GM12878 (cell line): ENCODE data around the gene ARHGEF17. TPM values are rescaled to one million over a fixed set of nuclear protein-coding genes. Genes with fewer than 3 reads are reported as not detected.

Experiments used
- ATAC-seq: fragments of 200-7000 bp; cut with Tn5 transposase; 3 replicates; pipeline ENCODE4 v1.9.1; 2020; ENCODE audit warnings: mild to moderate bottlenecking, moderate library complexity
- BruUV-seq: library from RNA; stranded (reverse); fragments of 400-500 nt; replicated peaks from 2 replicates; lab custom pipeline; 2021; lab: Mats Ljungman, UMichigan
- CTCF ChIA-PET: fragments of 300-600 bp; sonication (Branson Sonifier 250); formaldehyde crosslinking; extraction: SDS; loops from one replicate; lab custom pipeline; 2021; ENCODE audit warnings: inconsistent platforms; lab: Yijun Ruan, JAX
- POLR2A ChIA-PET: fragments of 350-600 bp; formaldehyde crosslinking; extraction: SDS; loops from one replicate; lab custom pipeline; 2021; ENCODE audit warnings: inconsistent platforms; lab: Charles Lee
- RAD21 ChIA-PET: fragments of 300-600 bp; sonication (Branson Sonifier 250); formaldehyde crosslinking; loops from one replicate; lab custom pipeline; 2023; ENCODE audit warnings: antibody characterized with exemption; ENCODE audit not compliant: unreplicated experiment; lab: Charles Lee
- SMC1A ChIA-PET: fragments of 300-600 bp; sonication (Branson Sonifier 250); formaldehyde crosslinking; loops from one replicate; lab custom pipeline; 2023; ENCODE audit not compliant: unreplicated experiment, uncharacterized antibody; lab: Charles Lee
- DNase-seq: peaks from one replicate; pipeline ENCODE4 v3.0.0-alpha.2; 2011; ENCODE audit warnings: low read depth, low spot score
- FAIRE-seq: peaks from 3 replicates; lab custom pipeline; 2011; peaks lifted over from hg19 to GRCh38; lab: Jason Lieb, UNC
- H2AFZ ChIP-seq: 2 replicates; pipeline ENCODE4 v1.6.0; 2011; ENCODE audit warnings: low read depth, low read length, control low read depth; ENCODE audit not compliant: control insufficient read depth
- H3K27ac ChIP-seq: 2 replicates; pipeline ENCODE4 v1.5.1; 2011; ENCODE audit warnings: control low read depth; ENCODE audit not compliant: control insufficient read depth, insufficient read depth
- H3K27me3 ChIP-seq, 2 experiments: replicated peaks in 1 of 2; 2 replicates each; pipeline versions ENCODE4 v1.6.0 to v1.6.1; 2011; ENCODE audit warnings: low read length in 1 of 2; ENCODE audit not compliant: control insufficient read depth in 2 of 2, insufficient read depth in 2 of 2
- H3K36me3 ChIP-seq, 2 experiments: 2 replicates each; pipeline ENCODE4 v1.5.1; 2011; ENCODE audit warnings: low read length in 1 of 2; ENCODE audit not compliant: control insufficient read depth in 2 of 2, insufficient read depth in 2 of 2
- H3K4me1 ChIP-seq: 2 replicates; pipeline ENCODE4 v1.6.1; 2011; ENCODE audit warnings: mild to moderate bottlenecking, low read length, moderate library complexity, mixed read lengths; ENCODE audit not compliant: control insufficient read depth, insufficient read depth
- H3K4me2 ChIP-seq: 2 replicates; pipeline ENCODE4 v1.6.0; 2011; ENCODE audit warnings: control low read depth; ENCODE audit not compliant: control insufficient read depth, insufficient read depth
- H3K4me3 ChIP-seq: fragments of 200-600 bp; sonication (generic); 2 replicates; pipeline ENCODE4 v1.5.1; 2016
- H3K79me2 ChIP-seq: 2 replicates; pipeline ENCODE4 v1.6.0; 2011; ENCODE audit warnings: low read length; ENCODE audit not compliant: control insufficient read depth, insufficient read depth
- H3K9ac ChIP-seq: 2 replicates; pipeline ENCODE4 v1.8.0; 2011; ENCODE audit warnings: low read length, control low read depth, mixed read lengths; ENCODE audit not compliant: control insufficient read depth, insufficient read depth
- H3K9me3 ChIP-seq: replicated peaks from 3 replicates; pipeline ENCODE4 v1.5.1; 2011; ENCODE audit warnings: mild to moderate bottlenecking, low read length; ENCODE audit not compliant: control insufficient read depth, insufficient read depth
- H4K20me1 ChIP-seq: 2 replicates; pipeline ENCODE4 v1.6.0; 2011; ENCODE audit not compliant: control insufficient read depth, insufficient read depth
- CBFB ChIP-seq: IDR thresholded peaks from 2 replicates; pipeline ENCODE4 v1.6.1; 2016; ENCODE audit warnings: antibody characterized with exemption, low read depth
- FOS ChIP-seq: IDR thresholded peaks from 3 replicates; pipeline ENCODE4 v1.6.1; 2011; ENCODE audit warnings: borderline replicate concordance; ENCODE audit not compliant: insufficient read length; ENCODE audit errors: extremely low read depth
- IKZF1 ChIP-seq: fragments of 450-650 bp; conservative IDR thresholded peaks from 2 replicates; pipeline ENCODE4 v1.6.1; 2017; ENCODE audit warnings: antibody characterized with exemption, mild to moderate bottlenecking
- NBN ChIP-seq: fragments of 450-650 bp; IDR thresholded peaks from 2 replicates; pipeline ENCODE4 v1.6.1; 2016
- PML ChIP-seq: IDR thresholded peaks from 2 replicates; pipeline ENCODE4 v1.6.1; 2012; ENCODE audit warnings: low read length, inconsistent platforms
- POLR2A ChIP-seq: IDR thresholded peaks from 2 replicates; pipeline ENCODE4 v1.6.1; 2011; ENCODE audit warnings: low read depth, mild to moderate bottlenecking, low read length
- RAD51 ChIP-seq: fragments of 450-650 bp; IDR thresholded peaks from 2 replicates; pipeline ENCODE4 v1.6.1; 2016; ENCODE audit warnings: moderate library complexity, mild to moderate bottlenecking, inconsistent platforms
- SREBF2 ChIP-seq: IDR thresholded peaks from 2 replicates; pipeline ENCODE4 v1.6.1; 2012; ENCODE audit warnings: mild to moderate bottlenecking, low read length
- TCF7 ChIP-seq: IDR thresholded peaks from 2 replicates; pipeline ENCODE4 v1.6.1; 2014; ENCODE audit warnings: antibody characterized with exemption, borderline replicate concordance
- ZZZ3 ChIP-seq: IDR thresholded peaks from 2 replicates; pipeline ENCODE4 v1.6.1; 2011; ENCODE audit warnings: low read depth; ENCODE audit not compliant: control insufficient read depth, insufficient read length
- WGBS: methylation state at CpG from one replicate; pipeline ENCODE4 v1.1.6; 2016; ENCODE audit warnings: low lambda C conversion rate; ENCODE audit not compliant: insufficient replicate concordance, insufficient coverage; ENCODE audit errors: missing lambda C conversion rate; 5-methylcytosine and 5-hydroxymethylcytosine counted together
- in situ Hi-C: fragments of 300-500 bp; cut with MboI; formaldehyde crosslinking; loops from 9 replicates; pipeline ENCODE4 v1.14.3; 2018; ENCODE audit warnings: mixed read lengths
- intact Hi-C: fragments of 100-400 bp; cut with micrococcal nuclease; formaldehyde crosslinking; loops from one replicate; pipeline ENCODE4 v1.14.2; 2022; ENCODE audit not compliant: unreplicated experiment
- polyA plus RNA-seq, 11 experiments: library from polyadenylated mRNA; depleted of rRNA in 4 of 11; unstranded in 6 of 11; stranded (reverse) in 5 of 11; fragments of >200 nt; fragmentation: Nextera tagmentation in 4 of 11; fragmentation: Illumina TruSeq in 1 of 11; extraction: Ambion mirVana in 4 of 11; extraction: Trizol in 1 of 11; gene quantifications; 1 replicate in 1 of 11; 2 replicates in 10 of 11; pipeline versions ENCODE4 v1.2.1 to v1.2.3, GENCODE V29; 2011 to 2016; ENCODE audit warnings: inconsistent platforms in 2 of 11, missing spikeins in 2 of 11, low read depth in 1 of 11
- total RNA-seq, 4 experiments: library from RNA; depleted of rRNA in 3 of 4; stranded (reverse); fragments of >200 nt in 3 of 4; fragmentation: Illumina TruSeq in 1 of 4; extraction: Trizol in 1 of 4; gene quantifications; 2 replicates each; pipeline versions ENCODE4 v1.2.1 to v1.2.3, GENCODE V29; 2013 to 2021
- TF ChIP-seq, protein P1 (sequence below): fragments of 150-350 bp; IDR thresholded peaks from 2 replicates; pipeline ENCODE4 v1.6.1; 2016; ENCODE audit warnings: low read depth, low read length

ARHGEF17 gene
- total and polyA plus RNA-seq, 10 of the 15 experiments (the other 5 are each of a cell fraction or from before 2014, with no cell fraction given): 0.15 to 11.0 (median 1.7) TPM

DNA sequence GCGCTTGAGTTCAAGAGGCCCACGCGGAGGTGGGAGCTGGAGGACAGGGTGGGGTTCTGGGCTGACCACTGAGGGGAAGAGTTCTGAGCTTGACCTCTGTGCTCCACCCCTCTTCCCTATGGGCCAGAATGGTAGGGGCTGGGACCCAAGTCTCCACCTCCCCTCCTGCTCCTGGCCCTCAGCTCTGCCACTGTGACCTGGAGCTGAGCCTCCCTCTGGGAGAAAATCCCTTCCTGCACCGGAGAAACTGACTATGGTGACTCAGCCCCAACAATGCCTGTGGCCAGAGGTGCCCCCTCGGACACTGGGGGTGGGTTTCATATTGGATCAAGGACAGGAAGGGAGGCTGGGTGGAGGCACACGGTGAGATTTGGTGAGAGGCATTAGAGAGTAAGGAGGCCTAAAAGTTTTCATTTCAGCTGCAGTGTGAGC is 91.1 kb downstream of the ARHGEF17 start:
- Histone ChIP-seq H3K9ac (no peak overlapping the region), H3K4me2 (no peak overlapping the region), H3K4me3 (no peak overlapping the region), H4K20me1 (no peaks in the 10 kb centered on the region), H2AFZ (no peak overlapping the region), H3K27ac (no peak overlapping the region), H3K27me3 (no peaks in the 10 kb centered on the region), H3K36me3 (peaks cover 29 to 30% of the 10 kb centered on the region in 2 experiments), H3K4me1 (no peaks in the 10 kb centered on the region), H3K79me2 (no peaks in the 10 kb centered on the region), H3K9me3 (no peaks in the 10 kb centered on the region)
- ATAC-seq (no peak), DNase-seq (no peak), FAIRE-seq (no peak)
- POLR2A ChIA-PET: interaction anchor here (0.9 to 1.4 kb wide), 2 partner anchors 11 to 16 kb away, joined by 3 read pairs; no protein-coding TSS in a partner anchor
- RAD21 ChIA-PET: interaction anchor here (1.7 kb wide), 1 partner anchor 261 kb away, joined by 7 read pairs; no protein-coding TSS in a partner anchor
- intact Hi-C loops (no loop called here), in situ Hi-C loops (no loop called here)
- BruUV-seq: no TSS peak
- CTCF ChIA-PET: interaction anchor here (0.8 to 25.6 kb wide), 5 partner anchors 16 to 262 kb away, joined by 4 to 400 read pairs (median 7); no protein-coding TSS in a partner anchor
- WGBS: over 99% methylated on average over 6 of the region's 6 CpGs
- TF ChIP-seq PML (peak; percentile 22; the same call in 1 of the 2 replicates), POLR2A (no peak), SREBF2 (no peak), CBFB (peak; percentile 7; the same call in 1 of the 2 replicates), NBN (no peak)
- SMC1A ChIA-PET: interaction anchor here (1.3 to 3.2 kb wide), 5 partner anchors 11 to 226 kb away, joined by 4 to 19 read pairs (median 6); no protein-coding TSS in a partner anchor

DNA sequence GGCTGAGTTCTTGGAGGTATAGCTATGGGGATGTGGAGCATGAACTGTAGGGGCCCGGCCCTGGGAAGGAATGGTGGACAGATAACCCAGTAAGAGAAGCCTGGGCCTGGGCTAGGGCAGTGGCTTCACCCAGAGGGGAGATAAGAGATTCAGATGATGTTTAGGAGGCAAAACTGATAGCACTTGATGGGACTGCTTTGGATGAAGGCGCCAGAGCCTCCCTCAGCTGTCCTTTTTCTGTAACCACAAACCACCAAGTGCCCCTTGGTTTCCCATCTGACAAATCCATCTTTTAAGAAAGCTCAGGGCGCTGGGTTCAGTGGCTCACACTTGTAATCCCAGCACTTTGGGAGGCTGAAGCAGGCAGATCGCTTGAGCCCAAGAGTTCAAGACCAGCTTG is 91.6 kb downstream of the ARHGEF17 start:
- Histone ChIP-seq H3K27ac (no peak overlapping the region), H3K9me3 (no peaks in the 10 kb centered on the region), H3K4me1 (no peaks in the 10 kb centered on the region), H3K4me3 (no peak overlapping the region), H4K20me1 (no peaks in the 10 kb centered on the region), H3K36me3 (peaks cover 25 to 26% of the 10 kb centered on the region in 2 experiments; a peak in 3 of 4 replicates)
- ChIA-PET POLR2A (interaction anchor here (0.9 to 1.4 kb wide), 2 partner anchors 11 to 16 kb away, joined by 3 read pairs; no protein-coding TSS in a partner anchor), RAD21 (interaction anchor here (1.2 kb wide), 1 partner anchor 15 kb away, joined by 3 read pairs; no protein-coding TSS in a partner anchor)
- DNase-seq (no peak), FAIRE-seq (no peak)
- in situ Hi-C loops: loop anchor here (5.0 kb wide), 1 partner anchor 263 kb away; no protein-coding TSS in a partner anchor
- WGBS: 65% methylated on average over 4 of the region's 4 CpGs
- TF ChIP-seq CBFB (no peak; the same call in 1 of the 2 replicates), FOS (no peak), TCF7 (no peak), RAD51 (no peak), IKZF1 (no peak), ZZZ3 (no peak)
- TF ChIP-seq, protein P1, sequence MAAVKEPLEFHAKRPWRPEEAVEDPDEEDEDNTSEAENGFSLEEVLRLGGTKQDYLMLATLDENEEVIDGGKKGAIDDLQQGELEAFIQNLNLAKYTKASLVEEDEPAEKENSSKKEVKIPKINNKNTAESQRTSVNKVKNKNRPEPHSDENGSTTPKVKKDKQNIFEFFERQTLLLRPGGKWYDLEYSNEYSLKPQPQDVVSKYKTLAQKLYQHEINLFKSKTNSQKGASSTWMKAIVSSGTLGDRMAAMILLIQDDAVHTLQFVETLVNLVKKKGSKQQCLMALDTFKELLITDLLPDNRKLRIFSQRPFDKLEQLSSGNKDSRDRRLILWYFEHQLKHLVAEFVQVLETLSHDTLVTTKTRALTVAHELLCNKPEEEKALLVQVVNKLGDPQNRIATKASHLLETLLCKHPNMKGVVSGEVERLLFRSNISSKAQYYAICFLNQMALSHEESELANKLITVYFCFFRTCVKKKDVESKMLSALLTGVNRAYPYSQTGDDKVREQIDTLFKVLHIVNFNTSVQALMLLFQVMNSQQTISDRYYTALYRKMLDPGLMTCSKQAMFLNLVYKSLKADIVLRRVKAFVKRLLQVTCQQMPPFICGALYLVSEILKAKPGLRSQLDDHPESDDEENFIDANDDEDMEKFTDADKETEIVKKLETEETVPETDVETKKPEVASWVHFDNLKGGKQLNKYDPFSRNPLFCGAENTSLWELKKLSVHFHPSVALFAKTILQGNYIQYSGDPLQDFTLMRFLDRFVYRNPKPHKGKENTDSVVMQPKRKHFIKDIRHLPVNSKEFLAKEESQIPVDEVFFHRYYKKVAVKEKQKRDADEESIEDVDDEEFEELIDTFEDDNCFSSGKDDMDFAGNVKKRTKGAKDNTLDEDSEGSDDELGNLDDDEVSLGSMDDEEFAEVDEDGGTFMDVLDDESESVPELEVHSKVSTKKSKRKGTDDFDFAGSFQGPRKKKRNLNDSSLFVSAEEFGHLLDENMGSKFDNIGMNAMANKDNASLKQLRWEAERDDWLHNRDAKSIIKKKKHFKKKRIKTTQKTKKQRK: no peak
- TF ChIP-seq, all 136 proteins: peak for 0
- ChIA-PET CTCF (interaction anchor here (0.7 to 25.6 kb wide), 7 partner anchors 11 to 262 kb away, joined by 4 to 400 read pairs (median 5); no protein-coding TSS in a partner anchor), SMC1A (interaction anchor here (0.9 to 3.2 kb wide), 6 partner anchors 10 to 226 kb away, joined by 3 to 19 read pairs (median 6); no protein-coding TSS in a partner anchor)
- Histone ChIP-seq H3K79me2 (no peaks in the 10 kb centered on the region), H3K9ac (no peak overlapping the region), H3K4me2 (no peak overlapping the region), H2AFZ (no peak overlapping the region), H3K27me3 (no peaks in the 10 kb centered on the region)
- BruUV-seq: no TSS peak
- no peak for ATAC-seq
- intact Hi-C loops: no loop called here
